ENCODE data around the gene VAPA.

- TF ChIP-seq CTCF (IDR thresholded peaks at IDR 0.05; ENCODE audit: extremely low read depth in 1 of 2, insufficient read depth in 1 of 2, low read depth in 1 of 2, low read length in 2 of 2), result no peak
- no peak for TF ChIP-seq EZH2 (IDR thresholded peaks at IDR 0.05; ENCODE audit: borderline replicate concordance, low read depth, low read length, severe bottlenecking)
- no peak for TF ChIP-seq POLR2AphosphoS5 (IDR thresholded peaks at IDR 0.05; ENCODE audit: insufficient read depth, low read depth, low read length)
Measured at GRCh38 chr18:9872823-9873222, 41.0 kb upstream of the VAPA start.
